Colonic mucosa (tissue), 4 donors: ENCODE results near the gene CMPK1. TPM values are rescaled to one million over a fixed set of nuclear protein-coding genes. Genes with fewer than 3 reads are reported as not detected.

Experiments
- DNase-seq: peaks from one replicate; pipeline ENCODE4 v3.0.0-alpha.2; 2020
- H3K27ac ChIP-seq: fragments of 200-600 bp; one replicate; pipeline ENCODE4 v1.8.0; 2021
- H3K27me3 ChIP-seq: fragments of 200-600 bp; one replicate; pipeline ENCODE4 v1.8.0; 2021
- H3K36me3 ChIP-seq: fragments of 200-600 bp; one replicate; pipeline ENCODE4 v1.8.0; 2021
- H3K4me1 ChIP-seq: fragments of 200-600 bp; one replicate; pipeline ENCODE4 v1.8.0; 2021; ENCODE audit warnings: mild to moderate bottlenecking
- H3K4me3 ChIP-seq: fragments of 200-600 bp; one replicate; pipeline ENCODE4 v1.8.0; 2021
- H3K9ac ChIP-seq, 2 donors: one replicate each; pipeline ENCODE4 v1.7.0; 2013; ENCODE audit warnings: control low read depth in 2 of 2, low read depth in 2 of 2, low read length in 2 of 2
- H3K9me3 ChIP-seq: fragments of 200-600 bp; one replicate; pipeline ENCODE4 v1.8.0; 2021
- intact Hi-C: fragments of 100-400 bp; cut with DNase I; formaldehyde crosslinking; loops from one replicate; pipeline ENCODE4 v1.14.1; 2022
- total RNA-seq, 2 donors: library from RNA; stranded (reverse); fragmentation: NEBNext Ultra II Directional in 1 of 2; extraction: Animal tissue kit (Norgen Biotek cat#: 25700) in 1 of 2; gene quantifications; one replicate each; pipeline ENCODE4 v1.2.1, GENCODE V29; 2021
- TF ChIP-seq, protein P1 (sequence below): fragments of 200-600 bp; IDR thresholded peaks from one replicate; pipeline ENCODE4 v1.8.0; 2022; ENCODE audit warnings: antibody characterized with exemption, mild to moderate bottlenecking
- donor health status: healthy.
- donor health status: DM: no; HTN: no; CAD: no.
- donor health status: DM: no; HTN: no; CAD: no.

The CMPK1 gene
- total RNA-seq, 2 donors from 2014 or later = 172 to 254 TPM

DNA sequence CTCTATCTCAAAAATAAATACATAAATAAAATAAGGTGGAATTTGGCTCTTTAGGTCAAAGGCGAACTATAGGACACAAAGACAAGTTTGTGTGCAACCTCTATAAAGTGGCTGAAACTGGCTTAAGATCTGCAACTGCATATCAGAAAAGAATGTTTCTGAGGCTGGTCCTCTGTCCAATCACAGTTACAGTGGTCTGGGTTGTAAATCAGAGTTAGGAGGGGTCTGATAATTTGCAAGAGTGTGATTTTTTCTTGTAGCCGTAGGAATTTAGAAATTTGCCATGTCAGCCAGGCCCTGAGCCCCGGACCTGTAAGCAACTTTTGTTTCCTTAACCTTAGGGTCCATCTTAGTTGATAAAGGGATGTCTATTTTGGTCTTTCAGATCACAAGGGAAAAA lies 27.8 kb downstream of the CMPK1 start:
- TF ChIP-seq, protein P1, sequence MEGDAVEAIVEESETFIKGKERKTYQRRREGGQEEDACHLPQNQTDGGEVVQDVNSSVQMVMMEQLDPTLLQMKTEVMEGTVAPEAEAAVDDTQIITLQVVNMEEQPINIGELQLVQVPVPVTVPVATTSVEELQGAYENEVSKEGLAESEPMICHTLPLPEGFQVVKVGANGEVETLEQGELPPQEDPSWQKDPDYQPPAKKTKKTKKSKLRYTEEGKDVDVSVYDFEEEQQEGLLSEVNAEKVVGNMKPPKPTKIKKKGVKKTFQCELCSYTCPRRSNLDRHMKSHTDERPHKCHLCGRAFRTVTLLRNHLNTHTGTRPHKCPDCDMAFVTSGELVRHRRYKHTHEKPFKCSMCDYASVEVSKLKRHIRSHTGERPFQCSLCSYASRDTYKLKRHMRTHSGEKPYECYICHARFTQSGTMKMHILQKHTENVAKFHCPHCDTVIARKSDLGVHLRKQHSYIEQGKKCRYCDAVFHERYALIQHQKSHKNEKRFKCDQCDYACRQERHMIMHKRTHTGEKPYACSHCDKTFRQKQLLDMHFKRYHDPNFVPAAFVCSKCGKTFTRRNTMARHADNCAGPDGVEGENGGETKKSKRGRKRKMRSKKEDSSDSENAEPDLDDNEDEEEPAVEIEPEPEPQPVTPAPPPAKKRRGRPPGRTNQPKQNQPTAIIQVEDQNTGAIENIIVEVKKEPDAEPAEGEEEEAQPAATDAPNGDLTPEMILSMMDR = no peak
- Histone ChIP-seq H3K4me3 (no peak overlapping the region), H3K9me3 (no peaks in the 10 kb centered on the region), H3K27me3 (no peaks in the 10 kb centered on the region), H3K27ac (no peak overlapping the region), H3K36me3 (no peaks in the 10 kb centered on the region), H3K4me1 (no peaks in the 10 kb centered on the region), H3K9ac (no peak overlapping the region)
- intact Hi-C loops = no loop called here
- DNase-seq = no peak

DNA sequence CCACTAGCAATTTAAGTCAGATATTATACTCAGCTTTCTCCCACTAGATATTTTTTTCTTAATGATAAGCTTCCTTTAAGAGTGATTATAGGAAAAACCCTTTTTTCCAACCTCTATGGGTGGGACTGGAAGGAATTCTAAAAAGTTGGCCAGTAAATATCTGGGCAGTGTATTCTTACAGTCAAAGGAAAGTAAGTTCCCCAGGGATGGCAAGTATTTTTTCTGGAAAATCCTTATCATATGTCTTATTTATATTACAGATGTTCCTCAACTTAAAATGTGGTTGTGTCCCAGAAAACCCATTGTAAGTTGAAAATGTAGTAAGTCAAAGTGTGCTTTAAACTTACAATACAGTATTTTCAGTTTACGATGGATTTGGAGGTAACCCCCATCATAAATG lies 29.2 kb downstream of the CMPK1 start:
- H3K27ac ChIP-seq = no peak overlapping the region
- H3K9ac ChIP-seq = no peak overlapping the region
- no peaks in the 10 kb centered on the region for H3K9me3 ChIP-seq
- no peak for DNase-seq
- no peaks in the 10 kb centered on the region for H3K27me3 ChIP-seq
- TF ChIP-seq, protein P1 = no peak
- no peaks in the 10 kb centered on the region for H3K4me1 ChIP-seq
- intact Hi-C loops = no loop called here
- no peak overlapping the region for H3K4me3 ChIP-seq
- no peaks in the 10 kb centered on the region for H3K36me3 ChIP-seq

DNA sequence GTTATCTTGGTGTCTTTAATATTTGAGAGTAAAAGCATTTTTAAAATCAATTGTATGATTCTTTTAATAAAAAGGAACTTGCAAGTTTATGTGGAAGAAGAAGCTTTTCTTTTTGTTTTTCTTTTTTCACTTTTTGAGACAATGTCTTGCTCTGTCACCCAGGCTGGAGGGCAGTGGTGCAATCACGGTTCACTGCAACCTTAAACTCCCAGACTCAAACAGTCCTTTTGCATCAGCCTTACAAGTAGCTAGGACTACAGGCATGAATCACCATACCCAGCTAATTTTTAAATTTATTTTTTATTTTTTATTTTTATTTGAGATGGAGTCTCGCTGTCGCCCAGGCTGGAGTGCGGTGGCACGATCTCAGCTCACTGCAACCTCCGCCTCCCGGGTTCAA lies 34.1 kb downstream of the CMPK1 start:
- TF ChIP-seq, protein P1 = no peak
- intact Hi-C loops = no loop called here
- no peaks in the 10 kb centered on the region for H3K27me3 ChIP-seq
- H3K36me3 ChIP-seq = peaks cover 8% of the 10 kb centered on the region
- no peak overlapping the region for H3K9ac ChIP-seq
- H3K27ac ChIP-seq = no peak overlapping the region
- no peaks in the 10 kb centered on the region for H3K4me1 ChIP-seq
- H3K9me3 ChIP-seq = no peaks in the 10 kb centered on the region
- no peak overlapping the region for H3K4me3 ChIP-seq
- no peak for DNase-seq

DNA sequence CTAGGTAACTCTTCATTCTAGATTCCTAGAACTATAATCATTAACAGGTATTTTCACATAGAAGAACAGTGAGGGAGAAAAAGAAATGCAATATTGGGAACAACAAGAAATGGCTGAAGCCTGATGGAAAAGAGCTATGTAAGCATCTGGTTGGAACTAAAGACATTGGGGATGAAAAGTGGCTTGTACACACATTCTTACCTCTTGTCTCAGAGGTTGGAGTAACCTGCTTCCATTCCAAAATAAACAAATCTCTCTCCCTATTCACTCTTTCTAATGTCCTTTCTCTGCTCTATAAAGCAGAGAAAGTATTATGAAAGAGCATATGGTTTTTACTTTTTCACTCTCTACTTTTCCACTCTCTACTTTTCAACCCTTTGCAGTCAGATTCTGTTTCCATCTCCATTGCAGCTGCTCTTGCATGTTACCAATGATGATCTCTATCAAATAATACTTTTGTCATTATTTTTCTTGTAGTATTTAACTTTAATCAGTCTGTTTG lies 37.5 kb downstream of the CMPK1 start:
- Histone ChIP-seq H3K27ac (no peak overlapping the region), H3K9ac (no peak overlapping the region), H3K4me3 (no peak overlapping the region), H3K36me3 (peaks cover 22% of the 10 kb centered on the region), H3K4me1 (no peaks in the 10 kb centered on the region), H3K9me3 (no peaks in the 10 kb centered on the region), H3K27me3 (no peaks in the 10 kb centered on the region)
- DNase-seq = no peak
- TF ChIP-seq, protein P1 = no peak
- intact Hi-C loops = no loop called here

DNA sequence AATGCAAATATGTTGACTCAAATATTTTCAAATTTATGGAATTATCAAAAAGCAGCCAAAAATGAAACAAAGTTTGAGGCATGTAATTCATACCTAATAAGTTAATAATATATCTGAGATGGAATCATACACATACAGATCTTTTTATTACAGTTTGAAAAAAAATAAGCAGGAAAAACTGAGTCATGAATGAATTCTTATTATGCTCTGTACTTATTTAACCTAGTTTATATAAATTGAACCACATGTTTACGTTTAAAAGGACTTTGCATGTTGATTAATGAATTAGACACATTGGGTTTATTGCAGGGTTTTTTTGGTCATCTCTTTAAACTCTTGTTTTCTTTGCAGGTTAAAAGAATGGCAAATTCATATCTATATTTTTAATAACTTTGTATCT lies 40.9 kb downstream of the CMPK1 start:
- DNase-seq = no peak
- Histone ChIP-seq H3K4me3 (no peak overlapping the region), H3K4me1 (no peaks in the 10 kb centered on the region), H3K27me3 (no peaks in the 10 kb centered on the region), H3K9me3 (no peaks in the 10 kb centered on the region), H3K27ac (no peak overlapping the region), H3K36me3 (peaks cover 15% of the 10 kb centered on the region), H3K9ac (no peak overlapping the region)
- TF ChIP-seq, protein P1 = no peak
- intact Hi-C loops = no loop called here
